Activated CD4-positive, alpha-beta T cell treated with anti-CD3 and anti-CD28 coated beads, Interleukin-2, amount 10 ng/mL, durations not matched to agents 7 days and 5 days (primary cell): ENCODE data around the gene PLK5. TPM values are rescaled to one million over a fixed set of nuclear protein-coding genes. Genes with fewer than 3 reads are reported as not detected.

Experiments used
- CTCF ChIA-PET: fragments of 350-600 bp; sonication (Branson Sonifier 250); formaldehyde crosslinking; loops from one replicate; lab custom pipeline; 2021; ENCODE audit warnings: antibody characterized with exemption; lab: Charles Lee
- POLR2A ChIA-PET: fragments of 350-600 bp; sonication (Branson Sonifier 250); formaldehyde crosslinking; loops from one replicate; lab custom pipeline; 2021; ENCODE audit warnings: antibody characterized with exemption; lab: Charles Lee
- DNase-seq: peaks from one replicate; pipeline ENCODE4 v3.0.0-alpha.2; 2020
- H3K27ac Mint-ChIP-seq: one replicate; pipeline ENCODE4 v1.8.0; 2021; ENCODE audit warnings: mild to moderate bottlenecking, moderate library complexity, mixed read lengths
- H3K27me3 Mint-ChIP-seq: one replicate; pipeline ENCODE4 v1.8.0; 2021; ENCODE audit warnings: mixed read lengths
- H3K36me3 Mint-ChIP-seq: one replicate; pipeline ENCODE4 v1.8.0; 2021; ENCODE audit warnings: low read depth, mixed read lengths
- H3K4me1 Mint-ChIP-seq: one replicate; pipeline ENCODE4 v1.8.0; 2021; ENCODE audit warnings: mixed read lengths
- H3K4me3 Mint-ChIP-seq: one replicate; pipeline ENCODE4 v1.8.0; 2021; ENCODE audit warnings: mild to moderate bottlenecking, moderate library complexity, mixed read lengths
- H3K9me3 Mint-ChIP-seq: one replicate; pipeline ENCODE4 v1.8.0; 2021; ENCODE audit warnings: mixed read lengths
- total RNA-seq, 2 experiments: library from RNA; stranded (reverse); gene quantifications; one replicate each; pipeline ENCODE4 v1.2.3, GENCODE V29; 2021

PLK5 gene
- total RNA-seq, 2 experiments from 2014 or later, result not detected

DNA sequence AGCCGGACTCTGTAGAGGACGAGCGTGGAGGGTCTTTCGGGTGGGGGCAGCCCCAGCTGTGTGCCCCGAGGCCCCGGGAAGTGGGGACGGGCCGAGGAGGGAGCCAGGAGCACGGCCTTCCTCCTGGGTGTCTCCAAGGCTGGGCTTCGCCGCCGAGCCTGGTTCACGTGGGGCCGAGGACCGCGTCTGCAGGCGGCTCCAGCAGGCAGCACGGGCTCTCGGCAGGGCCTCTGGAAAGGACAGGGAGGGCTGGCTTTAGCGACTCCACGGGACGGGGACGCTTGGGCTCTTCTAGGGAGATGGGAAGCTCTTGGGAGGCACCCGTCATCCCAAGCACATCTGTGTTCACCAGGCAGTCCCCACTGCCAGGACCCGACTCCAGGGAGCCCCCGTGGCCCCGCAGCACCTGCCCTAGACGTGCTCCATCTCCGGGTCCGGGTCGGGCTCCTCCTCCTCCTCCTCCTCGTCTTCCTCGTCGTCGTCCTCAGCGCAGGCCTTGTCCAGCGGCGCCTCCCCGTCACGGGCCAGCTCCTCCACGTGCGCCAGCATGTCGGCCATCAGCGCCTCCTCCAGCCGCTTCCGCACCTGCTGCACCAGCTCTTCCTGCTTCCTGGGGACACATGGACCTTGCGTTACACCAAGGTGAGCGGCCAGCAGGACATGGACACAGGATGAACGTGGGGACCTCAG, 54.2 kb downstream of the PLK5 start:
- ChIA-PET CTCF (interaction anchor here (1.0 kb wide), 1 partner anchor 24 kb away, joined by 3 read pairs; no protein-coding TSS in a partner anchor), POLR2A (no interaction called here)
- no peaks in the 10 kb centered on the region for H3K9me3 Mint-ChIP-seq
- H3K4me1 Mint-ChIP-seq, result no peaks in the 10 kb centered on the region
- DNase-seq, result no peak
- no peak overlapping the region for H3K4me3 Mint-ChIP-seq
- H3K27ac Mint-ChIP-seq, result no peak overlapping the region
- H3K36me3 Mint-ChIP-seq, result peaks cover 6% of the 10 kb centered on the region
- no peaks in the 10 kb centered on the region for H3K27me3 Mint-ChIP-seq

DNA sequence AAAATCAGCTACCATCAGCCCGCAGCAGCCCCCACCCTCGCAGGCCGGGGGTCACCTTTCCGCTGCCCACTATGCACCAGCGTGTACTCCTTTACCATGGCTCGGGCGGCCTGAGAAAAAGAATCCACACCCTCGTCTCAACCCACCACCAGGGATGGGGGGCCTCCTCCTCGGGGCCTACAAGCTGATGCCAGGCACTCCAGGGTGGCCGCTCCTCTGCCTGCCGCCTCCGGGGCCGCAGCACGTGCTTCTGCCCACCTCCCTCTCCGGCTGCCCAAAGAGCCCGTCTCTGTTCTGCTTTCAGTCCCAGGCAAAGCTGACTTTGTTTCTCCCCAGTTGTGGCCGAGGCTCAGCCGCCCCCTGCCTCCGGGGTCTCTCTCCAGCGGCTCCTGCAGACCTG, 55.3 kb downstream of the PLK5 start:
- Mint-ChIP-seq H3K27me3 (no peaks in the 10 kb centered on the region), H3K36me3 (peaks cover 6% of the 10 kb centered on the region), H3K4me1 (no peaks in the 10 kb centered on the region), H3K27ac (no peak overlapping the region), H3K9me3 (no peaks in the 10 kb centered on the region), H3K4me3 (no peak overlapping the region)
- DNase-seq, result no peak
- CTCF ChIA-PET, result interaction anchor here (0.6 to 1.0 kb wide), 2 partner anchors 23 to 45 kb away, joined by 3 read pairs; no protein-coding TSS in a partner anchor
- POLR2A ChIA-PET, result no interaction called here

- no peak for DNase-seq
- Mint-ChIP-seq H3K9me3 (no peaks in the 10 kb centered on the region), H3K4me3 (no peak overlapping the region), H3K27me3 (no peaks in the 10 kb centered on the region), H3K27ac (no peak overlapping the region), H3K4me1 (no peaks in the 10 kb centered on the region), H3K36me3 (peaks cover 10% of the 10 kb centered on the region)
- POLR2A ChIA-PET, result no interaction called here
- CTCF ChIA-PET, result no interaction called here
Measured at GRCh38 chr19:1580382-1580781, 56.5 kb downstream of the PLK5 start.

DNA sequence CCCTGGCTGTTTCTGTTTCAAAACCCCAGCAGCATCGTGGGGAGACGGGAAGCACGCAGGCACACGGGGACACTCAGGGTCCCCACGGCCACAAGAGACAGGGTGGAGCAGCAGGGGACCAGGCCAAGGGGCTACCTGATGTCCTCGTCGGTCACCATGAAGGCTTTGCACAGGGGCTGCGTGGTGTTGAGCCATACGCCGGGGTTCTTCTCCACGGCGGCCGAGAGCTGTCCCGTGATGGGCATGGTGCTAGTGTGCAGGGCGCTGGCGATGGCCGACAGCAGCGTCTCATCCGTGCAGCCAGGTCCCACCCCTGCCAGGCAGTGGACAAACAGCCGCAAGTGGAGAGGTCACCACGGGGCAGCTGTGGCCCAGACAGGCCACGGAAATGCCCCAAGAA, 57.1 kb downstream of the PLK5 start:
- no peaks in the 10 kb centered on the region for H3K4me1 Mint-ChIP-seq
- H3K36me3 Mint-ChIP-seq, result peaks cover 11% of the 10 kb centered on the region
- POLR2A ChIA-PET, result no interaction called here

GRCh38 chr19:1582201-1582600, 58.3 kb downstream of the PLK5 start:
- no peaks in the 10 kb centered on the region for H3K4me1 Mint-ChIP-seq
- no peaks in the 10 kb centered on the region for H3K9me3 Mint-ChIP-seq
- CTCF ChIA-PET, result interaction anchor here (1.1 kb wide), 1 partner anchor 11 kb away, joined by 5 read pairs; no protein-coding TSS in a partner anchor
- H3K4me3 Mint-ChIP-seq, result no peak overlapping the region
- DNase-seq, result no peak
- H3K27ac Mint-ChIP-seq, result no peak overlapping the region
- H3K36me3 Mint-ChIP-seq, result peaks cover 12% of the 10 kb centered on the region
- POLR2A ChIA-PET, result no interaction called here
- H3K27me3 Mint-ChIP-seq, result no peaks in the 10 kb centered on the region

More for the DNA sequence above, 57.1 kb downstream of the PLK5 start:
- CTCF ChIA-PET, result interaction anchor here (0.6 to 0.7 kb wide), 2 partner anchors 36 to 95 kb away, joined by 3 read pairs; no protein-coding TSS in a partner anchor
- Mint-ChIP-seq H3K9me3 (no peaks in the 10 kb centered on the region), H3K27ac (no peak overlapping the region), H3K4me3 (no peak overlapping the region), H3K27me3 (no peaks in the 10 kb centered on the region)
- no peak for DNase-seq

DNA sequence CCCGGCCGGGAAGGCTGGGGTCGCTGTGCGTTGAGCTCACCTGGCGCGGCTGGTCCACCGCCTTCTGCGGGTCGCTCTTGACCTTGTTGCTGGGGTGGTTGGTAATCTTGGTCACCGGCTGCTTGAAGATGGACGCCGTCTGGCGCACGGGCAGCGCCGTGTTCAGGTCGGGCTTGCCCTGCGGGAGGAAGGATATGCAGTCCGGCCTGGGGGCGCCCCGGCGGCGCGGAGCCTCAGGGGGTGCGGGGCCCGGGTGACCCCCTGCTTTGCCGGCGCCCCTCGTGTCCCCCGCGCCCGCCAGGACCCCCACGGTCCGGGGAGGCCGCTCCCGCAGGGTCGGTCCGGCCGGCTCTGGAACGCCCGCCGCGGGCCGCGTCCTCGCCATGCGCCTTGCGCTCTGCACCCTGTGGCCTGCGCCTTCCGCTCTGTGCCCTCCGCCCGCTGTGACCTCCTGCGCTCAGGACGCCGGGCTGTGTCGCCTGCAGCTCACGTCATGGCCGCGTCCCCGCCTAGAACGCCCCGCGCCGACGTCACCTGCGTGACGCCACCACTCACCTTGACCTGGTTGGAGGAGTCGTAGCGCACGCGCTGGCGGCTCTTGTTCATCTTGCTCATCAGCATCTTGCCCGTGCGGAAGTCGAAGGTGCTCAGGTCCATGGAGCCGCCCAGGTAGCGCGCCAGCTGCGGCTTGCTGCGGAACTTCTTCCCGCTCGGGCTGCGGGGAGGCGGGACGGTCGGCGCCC, 60.8 kb downstream of the PLK5 start:
- ChIA-PET CTCF (interaction anchor here (1.3 kb wide), 1 partner anchor 8 kb away, joined by 3 read pairs; no protein-coding TSS in a partner anchor), POLR2A (no interaction called here)
- DNase-seq, result no peak
- Mint-ChIP-seq H3K4me3 (no peak overlapping the region), H3K4me1 (peaks cover 1% of the 10 kb centered on the region), H3K36me3 (peaks cover 9% of the 10 kb centered on the region), H3K27me3 (no peaks in the 10 kb centered on the region), H3K9me3 (no peaks in the 10 kb centered on the region), H3K27ac (no peak overlapping the region)

DNA sequence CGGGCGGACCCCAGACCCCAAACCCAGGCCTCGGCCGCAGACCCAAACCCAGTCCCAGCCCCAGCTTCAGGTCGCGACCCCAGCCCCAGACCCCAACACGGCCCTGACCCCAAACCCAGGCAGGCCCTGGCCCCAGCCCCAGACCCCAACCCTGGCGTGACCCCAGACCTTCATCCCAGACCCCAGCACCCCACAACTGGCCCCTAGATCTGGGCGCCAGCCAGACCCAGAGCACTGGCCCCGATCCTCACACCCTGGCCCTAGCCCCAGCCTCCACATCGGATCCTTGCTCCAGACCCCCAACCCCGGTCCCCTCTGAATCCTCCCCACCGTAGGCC, 61.3 kb downstream of the PLK5 start:
- ChIA-PET POLR2A (no interaction called here), CTCF (interaction anchor here (1.3 kb wide), 1 partner anchor 8 kb away, joined by 3 read pairs; no protein-coding TSS in a partner anchor)
- Mint-ChIP-seq H3K4me3 (no peak overlapping the region), H3K36me3 (peaks cover 9% of the 10 kb centered on the region), H3K4me1 (peaks cover 5% of the 10 kb centered on the region), H3K27me3 (no peaks in the 10 kb centered on the region), H3K9me3 (no peaks in the 10 kb centered on the region), H3K27ac (no peak overlapping the region)
- DNase-seq, result no peak

Other genes starting within 250 kb of the PLK5 start
- 10 to 100 TPM; 47.8 to 51.5 TPM for gene FAM174C, start 248.5 kb upstream of the PLK5 start, total RNA-seq
- not detected for gene EFNA2, start 238.2 kb upstream of the PLK5 start, total RNA-seq
- 100 to 1,000 TPM in 1 of 2 experiments, 10 to 100 TPM in 1; 99.3 to 103 TPM for gene NDUFS7, start 140.2 kb upstream of the PLK5 start, total RNA-seq
- gene GAMT, start 122.5 kb upstream of the PLK5 start, total RNA-seq, result 10 to 100 TPM; 23.0 to 25.9 TPM
- 100 to 1,000 TPM; 235 to 241 TPM for gene DAZAP1, start 116.5 kb upstream of the PLK5 start, total RNA-seq
- 1,000 to 10,000 TPM; 1,158 to 1,387 TPM for gene RPS15, start 85.7 kb upstream of the PLK5 start, total RNA-seq
- gene APC2, start 74.0 kb upstream of the PLK5 start, total RNA-seq, result under 1 TPM; 0.02 to 0.10 TPM
- 10 to 100 TPM; 33.2 to 40.7 TPM for gene C19orf25, start 44.9 kb upstream of the PLK5 start, total RNA-seq
- 1 to 10 TPM; 3.8 to 4.4 TPM for gene PCSK4, start 33.7 kb upstream of the PLK5 start, total RNA-seq
- 1 to 10 TPM; 1.6 to 1.8 TPM for gene REEP6, start 32.9 kb upstream of the PLK5 start, total RNA-seq
- gene ADAMTSL5, start 11.1 kb upstream of the PLK5 start, total RNA-seq, result 1 to 10 TPM; 4.2 to 5.4 TPM
- gene MEX3D, start 44.2 kb downstream of the PLK5 start, total RNA-seq, result 10 to 100 TPM in 1 of 2 experiments, 1 to 10 TPM in 1; 10.0 to 12.1 TPM
- 10 to 100 TPM; 76.2 to 93.3 TPM for gene MBD3, start 68.8 kb downstream of the PLK5 start, total RNA-seq
- 100 to 1,000 TPM; 144 to 184 TPM for gene UQCR11, start 81.4 kb downstream of the PLK5 start, total RNA-seq
- gene TCF3, start 128.5 kb downstream of the PLK5 start, total RNA-seq, result 10 to 100 TPM; 84.5 to 85.9 TPM
- not detected for gene ONECUT3, start 229.4 kb downstream of the PLK5 start, total RNA-seq